ENCODE measurements around the gene C6orf52. TPM values are rescaled to one million over a fixed set of nuclear protein-coding genes. Genes with fewer than 3 reads are reported as not detected.

The C6orf52 gene
- total and polyA plus RNA-seq, 2 of the 13 experiments (the other 11 are each of a cell fraction or from before 2014, with no cell fraction given) = 0.50 to 0.53 TPM

DNA sequence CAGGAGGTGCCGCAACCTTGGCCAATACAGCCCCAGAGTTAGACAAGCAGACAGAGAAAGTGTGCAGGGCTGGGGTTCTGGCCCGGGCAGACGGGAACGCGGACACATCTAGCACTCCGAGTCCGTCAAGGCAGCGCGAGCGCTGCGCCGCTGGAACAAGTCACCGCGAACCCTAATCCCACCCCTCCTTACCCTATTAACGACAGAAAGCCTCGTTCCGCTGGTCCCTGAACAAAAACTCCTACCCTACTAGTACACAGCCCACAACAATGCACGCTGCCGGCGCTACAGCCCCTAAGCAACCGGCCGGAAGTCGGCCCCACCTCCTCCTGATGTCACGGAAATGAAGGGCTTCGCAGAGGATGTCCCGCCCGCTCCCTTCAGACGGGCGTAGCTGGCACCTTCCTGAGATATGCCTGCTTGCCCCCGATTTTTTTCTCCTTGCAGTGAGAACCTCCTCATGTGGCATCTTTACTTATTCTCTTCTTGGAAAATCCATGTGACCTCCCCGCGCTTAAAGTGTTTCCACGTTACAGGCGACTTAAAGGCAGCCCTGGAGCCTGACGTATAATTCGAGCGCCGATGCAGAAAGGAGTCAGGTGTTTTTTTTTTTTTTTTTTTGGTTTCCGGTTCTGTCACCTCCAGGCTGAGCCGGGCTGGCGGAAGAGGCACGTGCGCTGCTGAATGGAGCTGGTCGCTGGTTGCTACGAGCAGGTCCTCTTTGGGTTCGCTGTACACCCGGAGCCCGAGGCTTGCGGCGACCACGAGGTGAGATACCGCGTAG is at the start of gene C6orf52, which contains the start of gene PAK1IP1 (continued):
- TF ChIP-seq, protein P1, sequence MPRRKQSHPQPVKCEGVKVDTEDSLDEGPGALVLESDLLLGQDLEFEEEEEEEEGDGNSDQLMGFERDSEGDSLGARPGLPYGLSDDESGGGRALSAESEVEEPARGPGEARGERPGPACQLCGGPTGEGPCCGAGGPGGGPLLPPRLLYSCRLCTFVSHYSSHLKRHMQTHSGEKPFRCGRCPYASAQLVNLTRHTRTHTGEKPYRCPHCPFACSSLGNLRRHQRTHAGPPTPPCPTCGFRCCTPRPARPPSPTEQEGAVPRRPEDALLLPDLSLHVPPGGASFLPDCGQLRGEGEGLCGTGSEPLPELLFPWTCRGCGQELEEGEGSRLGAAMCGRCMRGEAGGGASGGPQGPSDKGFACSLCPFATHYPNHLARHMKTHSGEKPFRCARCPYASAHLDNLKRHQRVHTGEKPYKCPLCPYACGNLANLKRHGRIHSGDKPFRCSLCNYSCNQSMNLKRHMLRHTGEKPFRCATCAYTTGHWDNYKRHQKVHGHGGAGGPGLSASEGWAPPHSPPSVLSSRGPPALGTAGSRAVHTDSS (CRISPR knock-in tag; conservative IDR thresholded peaks at IDR 0.05) = no peak; the same call in 1 of the 2 replicates
- no peak for TF ChIP-seq RBAK (CRISPR knock-in tag; IDR thresholded peaks at IDR 0.05)
- no peak for TF ChIP-seq TEAD3 (CRISPR knock-in tag; optimal IDR thresholded peaks at IDR 0.05; ENCODE audit: borderline replicate concordance)
- TF ChIP-seq, protein P2, sequence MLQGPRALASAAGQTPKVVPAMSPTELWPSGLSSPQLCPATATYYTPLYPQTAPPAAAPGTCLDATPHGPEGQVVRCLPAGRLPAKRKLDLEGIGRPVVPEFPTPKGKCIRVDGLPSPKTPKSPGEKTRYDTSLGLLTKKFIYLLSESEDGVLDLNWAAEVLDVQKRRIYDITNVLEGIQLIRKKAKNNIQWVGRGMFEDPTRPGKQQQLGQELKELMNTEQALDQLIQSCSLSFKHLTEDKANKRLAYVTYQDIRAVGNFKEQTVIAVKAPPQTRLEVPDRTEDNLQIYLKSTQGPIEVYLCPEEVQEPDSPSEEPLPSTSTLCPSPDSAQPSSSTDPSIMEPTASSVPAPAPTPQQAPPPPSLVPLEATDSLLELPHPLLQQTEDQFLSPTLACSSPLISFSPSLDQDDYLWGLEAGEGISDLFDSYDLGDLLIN (CRISPR knock-in tag; IDR thresholded peaks at IDR 0.05; ENCODE audit: borderline replicate concordance) = no peak
- no peak for TF ChIP-seq ZNF260 (CRISPR knock-in tag; IDR thresholded peaks at IDR 0.05; ENCODE audit: borderline replicate concordance, low read depth)
- TF ChIP-seq, protein P3, sequence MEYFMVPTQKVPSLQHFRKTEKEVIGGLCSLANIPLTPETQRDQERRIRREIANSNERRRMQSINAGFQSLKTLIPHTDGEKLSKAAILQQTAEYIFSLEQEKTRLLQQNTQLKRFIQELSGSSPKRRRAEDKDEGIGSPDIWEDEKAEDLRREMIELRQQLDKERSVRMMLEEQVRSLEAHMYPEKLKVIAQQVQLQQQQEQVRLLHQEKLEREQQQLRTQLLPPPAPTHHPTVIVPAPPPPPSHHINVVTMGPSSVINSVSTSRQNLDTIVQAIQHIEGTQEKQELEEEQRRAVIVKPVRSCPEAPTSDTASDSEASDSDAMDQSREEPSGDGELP (IDR thresholded peaks at IDR 0.05; ENCODE audit: borderline replicate concordance, low read depth) = peak; percentile 93
- TF ChIP-seq, protein P4, sequence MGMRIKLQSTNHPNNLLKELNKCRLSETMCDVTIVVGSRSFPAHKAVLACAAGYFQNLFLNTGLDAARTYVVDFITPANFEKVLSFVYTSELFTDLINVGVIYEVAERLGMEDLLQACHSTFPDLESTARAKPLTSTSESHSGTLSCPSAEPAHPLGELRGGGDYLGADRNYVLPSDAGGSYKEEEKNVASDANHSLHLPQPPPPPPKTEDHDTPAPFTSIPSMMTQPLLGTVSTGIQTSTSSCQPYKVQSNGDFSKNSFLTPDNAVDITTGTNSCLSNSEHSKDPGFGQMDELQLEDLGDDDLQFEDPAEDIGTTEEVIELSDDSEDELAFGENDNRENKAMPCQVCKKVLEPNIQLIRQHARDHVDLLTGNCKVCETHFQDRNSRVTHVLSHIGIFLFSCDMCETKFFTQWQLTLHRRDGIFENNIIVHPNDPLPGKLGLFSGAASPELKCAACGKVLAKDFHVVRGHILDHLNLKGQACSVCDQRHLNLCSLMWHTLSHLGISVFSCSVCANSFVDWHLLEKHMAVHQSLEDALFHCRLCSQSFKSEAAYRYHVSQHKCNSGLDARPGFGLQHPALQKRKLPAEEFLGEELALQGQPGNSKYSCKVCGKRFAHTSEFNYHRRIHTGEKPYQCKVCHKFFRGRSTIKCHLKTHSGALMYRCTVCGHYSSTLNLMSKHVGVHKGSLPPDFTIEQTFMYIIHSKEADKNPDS (CRISPR knock-in tag; IDR thresholded peaks at IDR 0.05) = no peak
- no peak for TF ChIP-seq CEBPG (CRISPR knock-in tag; IDR thresholded peaks at IDR 0.05)
- TF ChIP-seq, protein P5, sequence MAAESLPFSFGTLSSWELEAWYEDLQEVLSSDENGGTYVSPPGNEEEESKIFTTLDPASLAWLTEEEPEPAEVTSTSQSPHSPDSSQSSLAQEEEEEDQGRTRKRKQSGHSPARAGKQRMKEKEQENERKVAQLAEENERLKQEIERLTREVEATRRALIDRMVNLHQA (CRISPR knock-in tag; IDR thresholded peaks at IDR 0.05) = 0 out of 2 replicates have a peak, but pooled peaks have one; percentile 46
- TF ChIP-seq, protein P6, sequence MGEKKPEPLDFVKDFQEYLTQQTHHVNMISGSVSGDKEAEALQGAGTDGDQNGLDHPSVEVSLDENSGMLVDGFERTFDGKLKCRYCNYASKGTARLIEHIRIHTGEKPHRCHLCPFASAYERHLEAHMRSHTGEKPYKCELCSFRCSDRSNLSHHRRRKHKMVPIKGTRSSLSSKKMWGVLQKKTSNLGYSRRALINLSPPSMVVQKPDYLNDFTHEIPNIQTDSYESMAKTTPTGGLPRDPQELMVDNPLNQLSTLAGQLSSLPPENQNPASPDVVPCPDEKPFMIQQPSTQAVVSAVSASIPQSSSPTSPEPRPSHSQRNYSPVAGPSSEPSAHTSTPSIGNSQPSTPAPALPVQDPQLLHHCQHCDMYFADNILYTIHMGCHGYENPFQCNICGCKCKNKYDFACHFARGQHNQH (CRISPR knock-in tag; IDR thresholded peaks at IDR 0.05) = no peak; the same call in none of the 2 replicates
- TF ChIP-seq, protein P7, sequence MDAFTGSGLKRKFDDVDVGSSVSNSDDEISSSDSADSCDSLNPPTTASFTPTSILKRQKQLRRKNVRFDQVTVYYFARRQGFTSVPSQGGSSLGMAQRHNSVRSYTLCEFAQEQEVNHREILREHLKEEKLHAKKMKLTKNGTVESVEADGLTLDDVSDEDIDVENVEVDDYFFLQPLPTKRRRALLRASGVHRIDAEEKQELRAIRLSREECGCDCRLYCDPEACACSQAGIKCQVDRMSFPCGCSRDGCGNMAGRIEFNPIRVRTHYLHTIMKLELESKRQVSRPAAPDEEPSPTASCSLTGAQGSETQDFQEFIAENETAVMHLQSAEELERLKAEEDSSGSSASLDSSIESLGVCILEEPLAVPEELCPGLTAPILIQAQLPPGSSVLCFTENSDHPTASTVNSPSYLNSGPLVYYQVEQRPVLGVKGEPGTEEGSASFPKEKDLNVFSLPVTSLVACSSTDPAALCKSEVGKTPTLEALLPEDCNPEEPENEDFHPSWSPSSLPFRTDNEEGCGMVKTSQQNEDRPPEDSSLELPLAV (CRISPR knock-in tag; conservative IDR thresholded peaks at IDR 0.05; ENCODE audit: low read depth) = no peak
- TF ChIP-seq KLF11 (CRISPR knock-in tag; IDR thresholded peaks at IDR 0.05) = no peak; the same call in 1 of the 2 replicates
- TF ChIP-seq, protein P8, sequence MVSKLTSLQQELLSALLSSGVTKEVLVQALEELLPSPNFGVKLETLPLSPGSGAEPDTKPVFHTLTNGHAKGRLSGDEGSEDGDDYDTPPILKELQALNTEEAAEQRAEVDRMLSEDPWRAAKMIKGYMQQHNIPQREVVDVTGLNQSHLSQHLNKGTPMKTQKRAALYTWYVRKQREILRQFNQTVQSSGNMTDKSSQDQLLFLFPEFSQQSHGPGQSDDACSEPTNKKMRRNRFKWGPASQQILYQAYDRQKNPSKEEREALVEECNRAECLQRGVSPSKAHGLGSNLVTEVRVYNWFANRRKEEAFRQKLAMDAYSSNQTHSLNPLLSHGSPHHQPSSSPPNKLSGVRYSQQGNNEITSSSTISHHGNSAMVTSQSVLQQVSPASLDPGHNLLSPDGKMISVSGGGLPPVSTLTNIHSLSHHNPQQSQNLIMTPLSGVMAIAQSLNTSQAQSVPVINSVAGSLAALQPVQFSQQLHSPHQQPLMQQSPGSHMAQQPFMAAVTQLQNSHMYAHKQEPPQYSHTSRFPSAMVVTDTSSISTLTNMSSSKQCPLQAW (CRISPR knock-in tag; IDR thresholded peaks at IDR 0.05) = peak; percentile 86; the same call in 1 of the 2 replicates
- TF ChIP-seq ZNF33B (CRISPR knock-in tag; IDR thresholded peaks at IDR 0.05) = no peak
